HG02840 (cell line): Measurements from ENCODE around the gene ZMPSTE24.
"Not testable (repeated sequence)": the region's sequence is repeated elsewhere in the genome, so short reads cannot be mapped to it uniquely, and the experiment has no call there.

Experiments used
- ATAC-seq: cut with Tn5 transposase; IDR thresholded peaks from one replicate; pipeline ENCODE4 v1.9.1; 2021; ENCODE audit warnings: mild to moderate bottlenecking, moderate library complexity, moderate number of reproducible peaks; ENCODE audit not compliant: unreplicated experiment, low FRiP score

The ZMPSTE24 gene

GRCh38 chr1:40315795-40316594 lies 58.0 kb downstream of the ZMPSTE24 start:
- ATAC-seq: no peak

GRCh38 chr1:40316595-40317393 lies 58.8 kb downstream of the ZMPSTE24 start, which contains the start of gene COL9A2:
Gene COL9A2 (minus strand): TSS chr1:40317286. CDS start chr1:40317197, 89 bp downstream.
- ATAC-seq: no peak

- no peak for ATAC-seq
Measured at GRCh38 chr1:40317394-40318074, 59.5 kb downstream of the ZMPSTE24 start.

GRCh38 chr1:40318476-40318875 lies 60.4 kb downstream of the ZMPSTE24 start:
- no peak for ATAC-seq

GRCh38 chr1:40318970-40319621 lies 61.1 kb downstream of the ZMPSTE24 start:
- ATAC-seq: no peak

- not testable (repeated sequence) for ATAC-seq
Measured at GRCh38 chr1:40331403-40331802, 73.4 kb downstream of the ZMPSTE24 start.

- ATAC-seq: no peak
Measured at GRCh38 chr1:40332695-40333094, 74.7 kb downstream of the ZMPSTE24 start.

- ATAC-seq: no peak
Measured at GRCh38 chr1:40337443-40337842, 79.4 kb downstream of the ZMPSTE24 start.

- ATAC-seq: no peak
Measured at GRCh38 chr1:40338745-40339419, 80.8 kb downstream of the ZMPSTE24 start.

GRCh38 chr1:40339420-40340323 lies 81.6 kb downstream of the ZMPSTE24 start:
- no peak for ATAC-seq

GRCh38 chr1:40341491-40342380 lies 83.7 kb downstream of the ZMPSTE24 start:
- ATAC-seq: no peak

- ATAC-seq: not testable (repeated sequence)
Measured at GRCh38 chr1:40342381-40342717, 84.3 kb downstream of the ZMPSTE24 start.
